Brain pericyte (primary cell): ENCODE data around the gene C1QTNF5.

Experiments used
- DNase-seq: peaks from one replicate; pipeline ENCODE4 v3.0.0-alpha.2; 2012; ENCODE audit warnings: low read depth, low spot score

The C1QTNF5 gene

DNA sequence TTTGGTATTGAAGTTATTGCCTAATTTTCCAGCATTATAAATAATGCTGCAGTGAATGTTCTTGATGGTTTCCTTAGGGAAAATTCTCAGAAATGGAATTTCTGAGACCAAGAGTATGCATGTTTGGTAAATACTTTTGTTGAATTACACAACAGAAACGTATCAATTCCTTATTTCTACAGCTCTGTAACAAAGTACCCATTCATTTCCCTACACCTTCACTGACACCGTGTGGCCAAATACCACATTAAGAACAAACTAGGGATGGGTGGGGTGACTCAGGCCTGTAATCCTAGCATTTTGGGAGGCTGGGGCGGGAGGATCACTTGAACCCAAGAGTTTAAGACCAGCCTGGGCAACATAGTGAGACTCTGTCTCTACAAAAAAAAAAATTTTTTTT lies 45.5 kb downstream of the C1QTNF5 start:
- no peak for DNase-seq

DNA sequence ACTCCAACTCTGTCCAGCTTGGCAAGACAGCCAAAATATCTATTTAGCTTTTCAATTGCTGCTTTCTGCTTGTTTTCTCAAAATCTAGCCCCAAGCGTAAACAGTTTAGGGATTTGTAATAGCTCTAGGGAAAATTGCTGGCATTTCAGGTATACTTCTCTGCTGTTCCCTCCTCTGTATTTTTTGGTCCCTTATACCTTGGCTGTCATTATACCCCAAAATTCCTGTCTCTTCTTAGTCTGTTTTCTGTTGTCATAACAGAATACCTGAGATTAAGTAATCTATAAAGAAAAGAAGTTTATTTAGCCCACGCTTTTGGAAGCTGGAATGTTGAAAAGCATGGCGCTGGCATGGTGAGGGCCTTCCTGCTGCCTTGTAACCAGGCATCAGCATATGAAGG lies 47.2 kb downstream of the C1QTNF5 start:
- DNase-seq, result no peak

DNA sequence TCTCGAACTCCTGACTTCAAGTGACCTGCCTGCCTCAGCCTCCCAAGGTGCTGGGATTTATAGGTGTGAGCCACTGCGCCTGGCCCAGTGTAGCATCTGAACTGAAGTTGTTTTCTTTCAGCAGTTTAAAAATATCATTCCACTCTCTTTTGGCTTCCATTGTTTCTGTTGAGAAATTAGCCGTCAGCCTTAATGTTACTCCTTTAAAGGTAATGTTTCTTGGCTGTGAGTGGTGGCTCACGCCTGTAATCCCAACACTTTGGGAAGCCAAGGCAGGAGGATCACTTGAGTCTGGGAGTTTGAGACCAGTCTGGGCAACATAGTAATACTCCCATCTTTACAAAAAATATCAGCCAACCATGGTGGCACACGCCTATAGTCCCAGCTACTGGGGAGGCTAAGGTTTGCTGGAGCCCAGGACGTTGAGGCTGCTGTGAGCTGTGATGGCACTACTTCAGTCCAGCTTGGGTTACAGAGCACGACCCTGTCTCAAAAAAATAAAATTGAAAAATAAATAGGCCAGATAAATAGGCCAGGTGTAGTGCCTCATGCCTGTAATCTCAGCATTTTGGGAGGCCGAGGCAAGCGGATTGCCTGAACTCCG lies 49.7 kb downstream of the C1QTNF5 start:
- no peak for DNase-seq
